GM21447 (cell line): ENCODE results near the gene COPG1.

Source experiments
- ATAC-seq: cut with Tn5 transposase; IDR thresholded peaks from one replicate; pipeline ENCODE4 v1.9.1; 2021; ENCODE audit not compliant: unreplicated experiment

COPG1 gene

DNA sequence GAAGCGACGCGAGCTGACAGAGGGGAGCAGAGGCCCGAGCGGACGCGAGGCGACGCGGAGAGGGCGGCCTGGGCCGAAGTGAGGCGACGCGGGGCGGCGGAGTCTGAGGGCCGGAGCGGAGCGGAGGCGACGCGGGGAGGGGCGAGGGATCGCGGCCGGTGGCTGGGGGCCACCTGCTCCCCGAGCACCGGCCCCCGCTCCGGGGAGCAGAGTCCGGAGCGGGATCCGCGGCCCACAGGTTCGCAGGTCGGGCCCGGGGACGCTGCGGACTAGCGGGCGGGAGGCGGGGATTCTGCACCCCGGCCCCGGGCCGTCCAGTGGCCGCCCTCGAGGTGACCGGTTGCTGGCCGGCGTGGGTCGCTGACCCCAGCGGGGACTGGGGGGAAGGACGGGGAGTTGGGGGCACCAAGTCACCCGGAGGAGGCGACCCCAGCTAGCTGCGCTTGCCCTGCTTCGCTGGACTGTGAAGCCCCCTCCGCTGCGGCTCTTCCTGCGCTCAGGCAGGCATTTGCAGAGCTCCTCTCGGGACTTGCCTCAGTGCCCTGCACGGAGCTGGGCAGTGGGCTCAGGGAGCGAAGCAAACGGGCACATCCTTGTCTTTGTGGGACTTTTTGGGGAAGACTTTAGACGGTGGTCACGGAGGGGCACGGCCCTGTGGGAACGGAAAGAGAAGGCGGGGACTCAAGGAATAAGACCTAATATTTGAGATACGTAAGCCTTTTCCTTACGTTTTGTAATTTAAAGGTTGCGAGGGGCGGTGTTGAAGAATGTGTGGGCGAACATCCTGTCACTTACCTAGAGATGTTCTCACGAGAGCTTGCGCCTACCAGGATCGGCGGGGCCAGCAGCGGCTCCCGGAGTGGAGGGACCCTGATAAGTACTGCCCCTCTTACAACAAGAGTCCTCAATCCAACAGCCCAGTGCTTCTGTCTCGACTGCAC is 29.8 kb downstream of the COPG1 start:
- ATAC-seq = no peak

DNA sequence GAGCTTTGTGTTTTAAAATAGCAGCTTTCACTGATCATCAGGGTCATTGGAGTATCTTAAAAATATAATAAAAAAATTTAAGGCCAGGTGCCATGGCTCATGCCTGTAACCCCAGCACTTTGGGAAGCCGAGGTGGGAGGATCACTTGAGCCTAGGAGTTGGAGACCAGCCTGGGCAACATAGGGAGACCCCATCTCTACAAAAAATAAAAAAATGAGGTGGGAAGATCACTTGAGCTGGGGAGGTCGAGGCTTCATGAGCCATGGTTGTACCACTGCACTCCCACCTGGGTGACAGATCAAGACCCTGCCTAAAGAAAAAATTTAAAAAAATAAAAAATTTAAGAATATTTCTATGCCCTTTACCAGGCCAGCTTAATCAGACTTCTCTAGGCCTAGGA is 30.8 kb downstream of the COPG1 start:
- ATAC-seq = no peak

DNA sequence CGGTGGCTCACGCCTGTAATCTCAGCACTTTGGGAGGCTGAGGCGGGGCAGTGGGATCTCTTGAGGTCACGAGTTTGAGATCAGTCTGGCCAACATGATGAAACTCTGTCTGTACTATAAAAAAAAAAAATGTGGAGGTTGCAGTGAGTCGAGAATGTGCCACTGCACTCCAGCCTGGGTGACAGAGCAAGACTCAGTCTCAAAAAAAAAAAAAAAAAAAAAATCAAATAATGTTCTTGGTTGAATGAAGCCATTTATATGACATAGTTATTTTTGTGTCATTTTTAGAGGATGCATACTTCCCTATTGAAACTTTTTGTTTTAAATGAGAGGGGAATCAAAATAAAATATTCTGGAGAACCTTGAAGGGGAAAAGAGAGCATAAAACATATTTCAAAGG is 32.3 kb downstream of the COPG1 start:
- ATAC-seq = no peak

DNA sequence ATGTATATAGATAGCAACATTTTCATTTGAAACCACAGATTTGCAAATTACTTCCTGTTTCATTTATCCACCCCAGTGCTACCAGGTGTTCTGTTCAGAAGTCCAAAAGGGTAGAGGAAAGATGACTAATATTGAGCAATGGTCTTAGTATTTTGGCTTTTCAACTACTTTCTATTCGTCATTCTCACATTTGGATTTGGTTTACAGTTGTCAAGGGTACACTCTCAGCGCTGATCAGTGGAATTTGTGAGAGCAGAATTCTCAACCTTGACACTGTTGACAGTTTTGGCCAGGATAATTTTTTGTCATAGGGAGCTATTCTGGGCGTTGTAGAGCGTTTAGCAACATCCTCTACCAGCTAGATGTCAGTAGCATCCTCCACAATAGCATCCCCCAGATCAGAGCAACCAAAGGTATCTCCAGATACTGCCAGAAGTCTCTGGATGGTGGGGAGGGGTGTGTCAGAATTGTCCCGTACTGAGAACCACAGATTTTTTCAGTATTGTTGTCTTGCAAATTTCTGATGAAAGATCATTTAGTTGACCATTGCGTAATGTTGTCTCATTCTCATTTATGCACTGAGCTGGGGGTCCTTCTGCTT is 33.4 kb downstream of the COPG1 start:
- peak; percentile 78 for ATAC-seq

DNA sequence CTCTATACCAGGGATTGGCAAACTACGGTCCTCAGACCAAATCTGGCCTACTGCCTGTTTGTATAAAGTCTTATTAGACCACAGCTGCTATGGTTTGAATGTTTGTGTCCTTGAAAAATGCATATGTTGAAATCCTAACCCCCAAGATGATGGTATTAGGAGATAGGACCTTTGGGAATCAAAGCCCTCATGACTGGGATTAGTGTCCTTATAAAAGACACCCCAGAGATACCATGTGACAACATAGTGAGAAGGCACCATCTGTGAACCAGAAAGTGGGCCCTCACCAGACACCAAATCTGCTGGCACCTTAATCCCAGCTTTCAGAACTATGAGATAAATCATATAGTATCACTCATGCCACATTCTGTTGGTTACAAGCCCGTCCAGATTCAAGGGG is 36.7 kb downstream of the COPG1 start:
- ATAC-seq = no peak

DNA sequence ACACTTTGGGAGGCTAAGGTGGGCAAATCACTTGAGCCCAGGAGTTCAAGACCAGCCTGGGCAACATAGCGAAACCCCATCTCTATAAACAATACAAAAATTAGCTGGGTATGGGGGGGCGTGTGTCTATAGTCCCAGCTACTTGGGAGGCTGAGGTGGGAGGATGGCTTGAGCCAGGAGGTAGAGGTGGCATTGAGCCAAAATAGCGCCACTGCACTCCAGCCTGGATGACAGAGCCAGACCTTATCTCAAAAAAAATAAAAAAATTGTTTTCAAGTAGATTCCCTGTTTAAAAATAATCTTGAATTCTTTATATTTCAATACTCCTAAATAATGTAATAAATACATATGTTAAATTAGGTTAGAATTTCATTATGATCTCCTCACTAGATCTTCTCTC is 39.0 kb downstream of the COPG1 start:
- no peak for ATAC-seq

GRCh38 chr3:129289201-129289921 is 40.0 kb downstream of the COPG1 start:
- ATAC-seq = no peak

GRCh38 chr3:129291236-129291886 is 42.0 kb downstream of the COPG1 start:
- no peak for ATAC-seq

GRCh38 chr3:129295286-129295685 is 45.9 kb downstream of the COPG1 start:
- ATAC-seq = no peak

DNA sequence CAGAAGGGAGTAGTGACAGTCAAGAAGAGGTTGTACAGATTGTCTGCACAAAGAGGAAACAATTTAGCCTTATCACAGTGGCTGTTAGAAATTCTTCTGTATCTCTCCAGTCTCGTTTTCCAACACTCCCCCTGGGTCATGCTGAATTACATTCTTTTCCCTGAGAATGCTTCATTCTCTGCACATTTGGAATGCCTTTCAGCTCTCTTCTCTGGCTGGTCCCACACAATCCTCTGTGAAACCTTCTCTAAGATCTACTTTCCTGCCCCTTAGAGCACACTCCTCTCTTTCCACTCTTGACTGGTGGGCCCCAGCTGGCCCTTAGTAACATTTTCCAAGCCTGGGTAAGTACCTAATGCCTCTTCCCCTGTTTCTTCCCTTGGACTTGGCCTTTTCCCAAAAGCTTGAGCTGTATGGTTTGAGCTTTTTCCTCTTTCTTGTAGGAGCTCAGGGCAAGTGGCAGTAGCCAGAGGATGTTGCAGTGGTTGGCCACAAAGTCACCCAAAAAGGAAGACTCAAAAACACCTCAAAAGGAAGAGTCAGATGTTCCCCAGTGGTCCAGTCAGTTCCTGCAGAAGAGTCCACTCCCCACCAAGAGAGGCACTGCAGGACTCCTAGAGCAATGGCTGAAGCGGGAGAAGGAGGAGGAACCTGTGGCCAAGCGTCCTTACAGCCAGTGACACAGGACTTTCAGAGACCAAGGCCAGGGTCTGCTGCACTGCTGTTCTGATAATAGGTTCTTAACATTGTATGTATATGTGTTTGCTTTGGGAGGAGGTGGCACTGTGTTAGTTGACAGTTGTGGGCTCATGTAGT is 54.9 kb downstream of the COPG1 start:
- no peak for ATAC-seq

DNA sequence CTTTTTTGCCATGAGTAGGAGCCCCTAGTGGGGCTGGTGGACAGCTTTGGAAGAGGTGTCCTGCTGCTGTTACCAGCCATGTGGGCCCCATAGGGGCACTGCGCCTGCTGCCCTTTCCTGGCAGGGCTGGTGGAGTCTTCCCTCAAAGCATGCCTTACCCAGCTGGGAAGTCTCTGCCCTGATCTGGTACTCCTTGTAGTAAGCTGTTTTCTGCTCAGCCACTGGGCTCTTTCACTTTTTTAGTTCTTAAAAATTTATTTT is 55.5 kb downstream of the COPG1 start:
- no peak for ATAC-seq

- peak; percentile 52 for ATAC-seq
Measured at GRCh38 chr3:129305592-129306091, 56.2 kb downstream of the COPG1 start.

GRCh38 chr3:129308636-129309035 is 59.2 kb downstream of the COPG1 start:
- ATAC-seq = no peak

DNA sequence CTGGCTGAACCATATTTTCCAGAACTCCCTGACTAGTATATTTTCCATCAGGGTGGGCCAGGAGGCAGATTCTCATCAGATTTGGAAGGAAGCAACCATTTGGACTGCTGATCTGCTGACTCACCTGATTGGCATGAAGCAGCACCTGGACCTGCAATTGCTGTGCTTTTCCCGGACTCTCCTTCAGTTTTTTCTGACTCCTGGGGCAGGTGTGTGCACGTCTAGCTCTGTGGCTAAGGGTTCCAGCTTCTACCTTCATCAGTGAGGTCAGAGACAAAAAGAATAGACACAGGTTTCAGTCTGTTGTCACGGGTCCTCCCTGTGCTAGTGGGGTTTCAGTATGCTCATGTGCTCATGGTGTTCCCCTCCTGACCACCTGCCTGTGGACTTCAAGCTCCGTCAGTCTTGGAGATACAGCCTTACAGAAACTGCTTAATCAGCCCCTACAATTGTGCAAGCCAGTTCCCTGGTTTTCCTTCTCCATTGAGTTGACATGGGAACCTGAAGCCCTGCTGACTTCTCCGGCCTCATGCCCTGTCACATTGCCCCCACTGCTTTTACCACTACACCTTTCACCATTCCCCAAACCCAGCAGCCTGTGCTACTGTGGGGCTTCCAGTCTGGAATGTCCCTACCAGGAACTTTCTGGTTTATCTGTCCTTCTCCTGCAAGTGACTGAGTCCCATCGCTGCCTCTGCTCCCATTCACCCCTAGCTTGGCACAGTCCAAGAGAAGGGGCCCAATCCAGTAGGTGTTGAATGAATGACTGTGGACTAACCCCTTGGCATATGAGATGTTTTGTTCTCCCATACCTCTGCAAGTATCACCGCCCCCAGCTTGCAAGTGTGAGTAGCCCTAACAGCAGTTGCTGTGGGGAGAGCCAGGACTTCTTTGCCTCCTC is 61.0 kb downstream of the COPG1 start:
- ATAC-seq = no peak

DNA sequence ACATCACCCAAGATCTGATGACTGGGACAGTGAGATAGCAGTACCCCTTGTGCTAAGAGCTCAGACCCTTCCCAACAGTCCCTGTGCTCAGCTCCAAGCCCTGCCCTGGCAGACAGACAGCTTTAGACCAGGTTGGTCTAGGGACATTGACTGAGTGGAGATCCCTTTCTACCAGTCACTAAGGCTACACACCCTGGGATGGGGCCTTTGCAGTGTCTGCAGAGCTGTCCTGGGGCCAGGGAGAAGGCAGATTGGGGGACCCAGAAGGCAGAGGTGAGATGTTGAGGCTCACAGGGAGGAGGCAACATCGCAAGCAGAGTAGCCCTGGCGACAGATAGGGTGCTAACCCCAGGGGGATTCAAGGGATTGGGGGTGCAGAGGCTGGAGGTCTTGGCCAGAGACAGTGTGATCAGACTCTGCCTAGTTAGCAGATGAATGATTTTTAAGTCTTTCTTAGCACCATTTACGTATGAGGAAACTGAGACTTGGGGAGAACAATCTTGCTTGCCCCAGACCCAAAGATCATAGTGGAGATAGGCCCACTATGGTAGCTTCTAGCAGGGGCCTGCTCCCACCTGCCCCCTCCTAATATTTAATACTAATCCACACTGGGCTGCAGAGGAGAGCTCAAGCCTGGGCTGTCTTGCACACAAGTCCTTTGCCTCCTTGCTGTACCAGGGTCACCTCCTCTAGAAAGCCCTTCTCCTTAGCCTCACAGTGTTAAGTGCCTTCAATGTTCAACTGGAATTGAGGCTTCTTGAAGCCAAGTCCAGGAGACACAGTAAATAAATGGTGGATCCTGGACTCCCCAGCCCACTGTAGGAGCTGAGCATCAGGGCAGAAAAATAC is 61.9 kb downstream of the COPG1 start:
- ATAC-seq = no peak

- ATAC-seq = no peak
Measured at GRCh38 chr3:129312021-129312639, 62.7 kb downstream of the COPG1 start.

DNA sequence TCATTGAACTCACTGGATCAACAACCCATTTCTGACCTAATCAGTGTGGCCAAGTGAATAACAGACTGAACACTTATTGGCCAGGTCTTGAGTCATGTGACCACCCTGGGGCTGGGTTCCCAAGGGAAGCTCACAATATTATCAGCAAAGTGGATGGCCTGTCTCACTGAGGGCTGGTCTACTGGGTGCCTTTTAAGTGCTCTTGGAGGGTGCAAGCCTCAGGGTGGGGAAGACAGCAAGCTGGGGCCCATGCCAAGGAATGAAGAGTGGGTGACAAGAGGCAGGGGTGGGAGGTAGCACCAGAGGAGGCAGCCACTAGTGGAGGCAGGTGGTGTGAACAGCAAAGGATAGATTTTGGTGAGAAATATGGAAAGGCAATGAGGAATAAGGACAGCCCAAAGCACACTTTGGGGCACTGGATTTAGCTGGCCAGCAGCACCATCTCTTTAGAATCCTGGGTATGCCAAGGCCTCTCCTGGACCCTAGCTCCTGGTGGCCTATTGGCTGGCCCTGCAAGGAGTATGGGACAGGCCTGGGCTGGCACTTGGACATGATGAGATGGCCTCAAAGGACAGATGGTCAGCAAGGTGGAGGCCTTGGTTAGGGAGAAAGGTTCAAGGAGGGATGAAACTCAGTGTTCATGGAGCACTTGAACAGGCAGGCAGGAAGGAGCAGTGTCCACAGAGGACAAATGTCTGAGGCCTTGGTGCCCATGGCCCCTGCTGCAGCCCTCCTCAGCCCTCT is 63.4 kb downstream of the COPG1 start:
- no peak for ATAC-seq

GRCh38 chr3:129313415-129313664 is 63.9 kb downstream of the COPG1 start:
- no peak for ATAC-seq
